ENCODE data around the gene KCNJ9.

KCNJ9 gene

GRCh38 chr1:160081261-160081936 lies at the start of gene KCNJ9:
Gene KCNJ9, plus strand, starts transcription at chr1:160081538. Its CDS starts 2,493 bp downstream, at chr1:160084031.
- Histone ChIP-seq H3K4me2 (ENCODE audit: insufficient read depth, low read length) (no peak within 1 kb of the TSS), H3K4me1 (ENCODE audit: insufficient read depth, low read length) (no peaks in the 10 kb centered on the region), H3K4me3 (ENCODE audit: low read depth in 1 of 2, low read length in 2 of 2) (no peak within 1 kb of the TSS), H4K20me1 (ENCODE audit: insufficient read depth, low read length) (no peaks in the 10 kb centered on the region), H3K79me2 (ENCODE audit: insufficient read depth, low read length) (no peaks in the 10 kb centered on the region), H3K27me3 (ENCODE audit: insufficient read depth, low read length, poor library complexity) (peaks cover 7% of the 10 kb centered on the region), H3K36me3 (ENCODE audit: insufficient read depth, low read length) (peaks cover 3% of the 10 kb centered on the region; the same call in 1 of the 2 replicates), H3K9me3 (ENCODE audit: insufficient read depth, low read length, severe bottlenecking) (no peaks in the 10 kb centered on the region), H3K27ac (ENCODE audit: low read length) (no peak within 1 kb of the TSS), H3K9ac (ENCODE audit: low read depth, low read length) (no peak within 1 kb of the TSS), H2AFZ (ENCODE audit: low read depth, low read length) (no peak within 1 kb of the TSS)
- ATAC-seq (ENCODE audit: insufficient read depth, low read depth) (no peak), DNase-seq (no peak)
- TF ChIP-seq EZH2 (IDR thresholded peaks at IDR 0.05; ENCODE audit: borderline replicate concordance, low read depth, low read length, severe bottlenecking): no peak
- no peak for TF ChIP-seq CTCF (IDR thresholded peaks at IDR 0.05; ENCODE audit: borderline replicate concordance, extremely low read depth, low read length, poor library complexity, severe bottlenecking)

GRCh38 chr1:160032165-160032820 lies 49.0 kb upstream of the KCNJ9 start:
- ATAC-seq (ENCODE audit: insufficient read depth, low read depth) (no peak), DNase-seq (peak; percentile 18)
- H4K20me1 ChIP-seq (ENCODE audit: insufficient read depth, low read length): no peaks in the 10 kb centered on the region
- peak overlapping the region; percentile 69 for H3K27ac ChIP-seq (ENCODE audit: low read length)
- peaks cover 20% of the 10 kb centered on the region; the same call in 1 of the 2 replicates for H3K79me2 ChIP-seq (ENCODE audit: insufficient read depth, low read length)
- peak overlapping the region; percentile 87 for H2AFZ ChIP-seq (ENCODE audit: low read depth, low read length)
- peaks cover 32% of the 10 kb centered on the region for H3K4me1 ChIP-seq (ENCODE audit: insufficient read depth, low read length)
- peak overlapping the region; percentile 93 for H3K4me2 ChIP-seq (ENCODE audit: insufficient read depth, low read length)
- H3K27me3 ChIP-seq (ENCODE audit: insufficient read depth, low read length, poor library complexity): no peaks in the 10 kb centered on the region
- no peak for TF ChIP-seq EZH2 (IDR thresholded peaks at IDR 0.05; ENCODE audit: borderline replicate concordance, low read depth, low read length, severe bottlenecking)
- TF ChIP-seq CTCF (IDR thresholded peaks at IDR 0.05; ENCODE audit: borderline replicate concordance, extremely low read depth, low read length, poor library complexity, severe bottlenecking): no peak
- H3K9ac ChIP-seq (ENCODE audit: low read depth, low read length): peak overlapping the region; percentile 68
- peak overlapping the region; percentile 56 to 81; a peak in 3 of 4 replicates for H3K4me3 ChIP-seq (ENCODE audit: low read depth in 1 of 2, low read length in 2 of 2)
- no peaks in the 10 kb centered on the region for H3K9me3 ChIP-seq (ENCODE audit: insufficient read depth, low read length, severe bottlenecking)
- no peaks in the 10 kb centered on the region for H3K36me3 ChIP-seq (ENCODE audit: insufficient read depth, low read length)

GRCh38 chr1:160040476-160040875 lies 40.9 kb upstream of the KCNJ9 start:
- Histone ChIP-seq H3K27me3 (ENCODE audit: insufficient read depth, low read length, poor library complexity) (no peaks in the 10 kb centered on the region), H2AFZ (ENCODE audit: low read depth, low read length) (no peak overlapping the region), H3K4me3 (ENCODE audit: low read depth in 1 of 2, low read length in 2 of 2) (no peak overlapping the region), H3K4me2 (ENCODE audit: insufficient read depth, low read length) (no peak overlapping the region), H3K36me3 (ENCODE audit: insufficient read depth, low read length) (no peaks in the 10 kb centered on the region), H4K20me1 (ENCODE audit: insufficient read depth, low read length) (no peaks in the 10 kb centered on the region), H3K9me3 (ENCODE audit: insufficient read depth, low read length, severe bottlenecking) (no peaks in the 10 kb centered on the region), H3K27ac (ENCODE audit: low read length) (no peak overlapping the region), H3K9ac (ENCODE audit: low read depth, low read length) (no peak overlapping the region), H3K79me2 (ENCODE audit: insufficient read depth, low read length) (no peaks in the 10 kb centered on the region), H3K4me1 (ENCODE audit: insufficient read depth, low read length) (no peaks in the 10 kb centered on the region)
- ATAC-seq (ENCODE audit: insufficient read depth, low read depth): no peak
- DNase-seq: no peak
- TF ChIP-seq CTCF (IDR thresholded peaks at IDR 0.05; ENCODE audit: borderline replicate concordance, extremely low read depth, low read length, poor library complexity, severe bottlenecking): no peak
- no peak for TF ChIP-seq EZH2 (IDR thresholded peaks at IDR 0.05; ENCODE audit: borderline replicate concordance, low read depth, low read length, severe bottlenecking)

All from DND-41 (cell line).